ENCODE results near the gene RECQL5.

Gene RECQL5

DNA sequence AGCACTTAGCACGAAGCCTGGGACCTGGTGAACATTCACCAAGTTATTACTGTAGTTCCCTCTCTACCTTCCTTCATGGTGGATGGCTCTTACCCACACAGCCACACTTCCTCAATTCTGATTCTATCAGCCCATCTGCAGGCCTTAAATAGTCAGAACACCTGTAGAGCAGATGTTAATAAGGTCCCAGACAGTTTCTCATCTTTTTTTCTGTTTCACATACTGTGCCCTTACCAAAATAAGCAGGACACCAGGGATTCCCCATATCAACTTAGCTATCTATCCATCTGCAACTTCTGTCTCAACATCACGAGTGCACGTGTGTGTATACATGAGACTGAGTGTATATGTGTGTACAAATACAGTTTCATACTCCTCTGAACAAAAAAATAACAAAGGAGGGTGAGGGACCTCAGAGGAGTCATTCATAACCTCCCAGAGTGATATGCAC lies 2.8 kb downstream of the RECQL5 start:
- Histone ChIP-seq H3K4me3 (ENCODE audit: low read length) (no peak overlapping the region), H3K9ac (ENCODE audit: low read depth, low read length) (no peak overlapping the region), H3K36me3 (ENCODE audit: insufficient read depth, low read depth, low read length) (peaks cover 50% of the 10 kb centered on the region), H3K4me1 (ENCODE audit: insufficient read depth, low read length) (0 out of 2 replicates have a peak, but pooled peaks cover 4% of the 10 kb centered on the region), H3K9me3 (ENCODE audit: insufficient read depth, low read depth, low read length) (no peaks in the 10 kb centered on the region), H3K27me3 (ENCODE audit: insufficient read depth, low read length) (no peaks in the 10 kb centered on the region), H3K27ac (ENCODE audit: low read length) (no peak overlapping the region)

DNA sequence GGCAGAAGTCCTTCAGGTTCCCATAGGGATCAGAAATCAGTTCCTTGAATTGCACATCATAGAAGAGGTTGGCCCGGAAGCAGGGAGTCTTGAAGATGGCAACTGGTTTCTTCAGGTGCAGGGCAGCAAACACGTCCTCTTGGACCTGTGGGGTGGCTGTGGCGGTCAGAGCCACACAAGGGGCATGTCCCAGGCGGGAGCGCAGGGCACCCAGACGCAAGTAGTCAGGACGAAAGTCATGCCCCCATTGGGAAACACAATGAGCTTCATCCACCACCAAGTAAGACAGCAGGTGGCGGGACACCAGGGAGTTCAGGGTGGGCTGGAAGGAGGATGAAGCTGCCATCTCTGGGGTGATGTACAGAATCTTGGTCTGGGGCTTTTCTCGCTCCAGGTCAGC lies 4.4 kb downstream of the RECQL5 start:
- Histone ChIP-seq H3K36me3 (ENCODE audit: insufficient read depth, low read depth, low read length) (peaks cover 46% of the 10 kb centered on the region), H3K27ac (ENCODE audit: low read length) (no peak overlapping the region), H3K27me3 (ENCODE audit: insufficient read depth, low read length) (no peaks in the 10 kb centered on the region), H3K9ac (ENCODE audit: low read depth, low read length) (no peak overlapping the region), H3K4me3 (ENCODE audit: low read length) (no peak overlapping the region), H3K4me1 (ENCODE audit: insufficient read depth, low read length) (no peaks in the 10 kb centered on the region), H3K9me3 (ENCODE audit: insufficient read depth, low read depth, low read length) (no peaks in the 10 kb centered on the region)

DNA sequence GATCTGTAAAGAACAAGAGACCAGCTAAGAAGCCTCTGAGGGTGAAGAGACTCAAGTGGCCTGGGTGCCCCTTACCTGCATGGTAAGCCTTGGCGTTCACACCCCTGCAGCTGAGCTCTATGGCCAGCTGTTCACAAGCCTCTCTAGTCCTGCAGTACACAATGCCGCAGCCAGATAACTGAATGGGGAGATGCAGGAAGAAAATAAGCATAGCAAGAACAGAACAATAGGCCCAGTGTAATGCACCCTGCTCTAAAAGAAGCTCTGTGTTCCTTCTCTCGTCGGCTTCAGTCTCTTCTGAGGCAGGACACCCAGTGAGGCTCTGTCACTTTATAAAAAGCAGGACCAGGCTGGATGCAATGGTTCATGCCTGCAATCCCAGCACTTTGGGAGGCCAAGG lies 5.4 kb downstream of the RECQL5 start:
- H3K9ac ChIP-seq (ENCODE audit: low read depth, low read length): no peak overlapping the region
- H3K4me1 ChIP-seq (ENCODE audit: insufficient read depth, low read length): no peaks in the 10 kb centered on the region
- no peak overlapping the region for H3K4me3 ChIP-seq (ENCODE audit: low read length)
- peaks cover 51% of the 10 kb centered on the region for H3K36me3 ChIP-seq (ENCODE audit: insufficient read depth, low read depth, low read length)
- H3K27me3 ChIP-seq (ENCODE audit: insufficient read depth, low read length): no peaks in the 10 kb centered on the region
- no peaks in the 10 kb centered on the region for H3K9me3 ChIP-seq (ENCODE audit: insufficient read depth, low read depth, low read length)
- H3K27ac ChIP-seq (ENCODE audit: low read length): no peak overlapping the region

- Histone ChIP-seq H3K9me3 (ENCODE audit: insufficient read depth, low read depth, low read length) (no peaks in the 10 kb centered on the region), H3K36me3 (ENCODE audit: insufficient read depth, low read depth, low read length) (peaks cover 49% of the 10 kb centered on the region), H3K4me1 (ENCODE audit: insufficient read depth, low read length) (no peaks in the 10 kb centered on the region), H3K27me3 (ENCODE audit: insufficient read depth, low read length) (no peaks in the 10 kb centered on the region), H3K4me3 (ENCODE audit: low read length) (no peak overlapping the region), H3K9ac (ENCODE audit: low read depth, low read length) (no peak overlapping the region), H3K27ac (ENCODE audit: low read length) (no peak overlapping the region)
Measured at GRCh38 chr17:75658237-75658636, 8.7 kb downstream of the RECQL5 start.

- Histone ChIP-seq H3K36me3 (ENCODE audit: insufficient read depth, low read depth, low read length) (peaks cover 47% of the 10 kb centered on the region), H3K4me1 (ENCODE audit: insufficient read depth, low read length) (no peaks in the 10 kb centered on the region), H3K9me3 (ENCODE audit: insufficient read depth, low read depth, low read length) (no peaks in the 10 kb centered on the region), H3K27ac (ENCODE audit: low read length) (no peak overlapping the region), H3K4me3 (ENCODE audit: low read length) (no peak overlapping the region), H3K27me3 (ENCODE audit: insufficient read depth, low read length) (no peaks in the 10 kb centered on the region), H3K9ac (ENCODE audit: low read depth, low read length) (no peak overlapping the region)
Measured at GRCh38 chr17:75654176-75654575, 12.8 kb downstream of the RECQL5 start.

- Histone ChIP-seq H3K9ac (ENCODE audit: low read depth, low read length) (no peak overlapping the region), H3K4me1 (ENCODE audit: insufficient read depth, low read length) (no peaks in the 10 kb centered on the region), H3K4me3 (ENCODE audit: low read length) (no peak overlapping the region), H3K9me3 (ENCODE audit: insufficient read depth, low read depth, low read length) (no peaks in the 10 kb centered on the region), H3K27me3 (ENCODE audit: insufficient read depth, low read length) (no peaks in the 10 kb centered on the region), H3K36me3 (ENCODE audit: insufficient read depth, low read depth, low read length) (peaks cover 43% of the 10 kb centered on the region), H3K27ac (ENCODE audit: low read length) (no peak overlapping the region)
Measured at GRCh38 chr17:75652934-75653549, 13.9 kb downstream of the RECQL5 start.

DNA sequence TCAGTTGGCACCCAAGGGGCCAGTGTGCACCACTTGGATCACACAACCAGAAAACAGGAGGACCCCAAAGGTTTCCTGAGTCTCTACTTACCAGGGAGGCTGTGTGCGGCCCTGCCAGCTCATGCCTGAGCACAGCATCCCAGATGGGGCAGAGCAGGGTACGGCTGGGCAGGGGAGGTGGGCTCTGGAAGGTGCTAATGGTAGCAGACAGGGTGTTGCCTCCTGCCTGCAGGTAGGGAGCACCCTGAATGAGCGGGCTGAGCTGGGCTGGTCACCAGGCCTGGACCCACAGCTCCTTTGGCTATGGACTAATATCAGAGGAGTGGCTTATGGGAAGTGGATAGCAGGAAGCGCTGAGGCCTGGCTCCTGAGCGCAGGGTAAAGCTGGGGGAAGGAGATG lies 14.6 kb downstream of the RECQL5 start:
- peaks cover 42% of the 10 kb centered on the region for H3K36me3 ChIP-seq (ENCODE audit: insufficient read depth, low read depth, low read length)
- no peak overlapping the region for H3K4me3 ChIP-seq (ENCODE audit: low read length)
- H3K9ac ChIP-seq (ENCODE audit: low read depth, low read length): no peak overlapping the region
- no peaks in the 10 kb centered on the region for H3K27me3 ChIP-seq (ENCODE audit: insufficient read depth, low read length)
- H3K4me1 ChIP-seq (ENCODE audit: insufficient read depth, low read length): no peaks in the 10 kb centered on the region
- H3K9me3 ChIP-seq (ENCODE audit: insufficient read depth, low read depth, low read length): no peaks in the 10 kb centered on the region
- no peak overlapping the region for H3K27ac ChIP-seq (ENCODE audit: low read length)

DNA sequence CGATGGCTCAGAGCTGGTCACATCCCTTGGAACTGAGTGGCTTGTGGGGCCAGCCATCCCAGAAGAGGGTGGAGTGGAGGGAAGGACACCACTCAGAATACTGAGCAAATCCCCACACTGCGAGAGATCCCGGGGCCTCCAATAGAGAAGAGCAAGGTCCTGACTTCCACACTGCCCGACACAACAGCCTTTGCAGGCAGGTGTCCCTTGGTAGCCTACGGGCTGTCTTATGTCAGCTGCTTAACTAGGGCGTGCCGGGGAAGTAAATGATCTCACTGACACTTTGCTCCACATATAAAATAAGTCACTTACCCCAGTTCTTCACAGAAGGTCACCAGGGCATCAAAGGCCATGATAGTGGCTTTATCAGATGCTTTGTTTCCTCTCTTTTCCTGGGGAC lies 16.1 kb downstream of the RECQL5 start:
- no peak overlapping the region for H3K9ac ChIP-seq (ENCODE audit: low read depth, low read length)
- H3K27ac ChIP-seq (ENCODE audit: low read length): no peak overlapping the region
- H3K4me3 ChIP-seq (ENCODE audit: low read length): no peak overlapping the region
- H3K9me3 ChIP-seq (ENCODE audit: insufficient read depth, low read depth, low read length): no peaks in the 10 kb centered on the region
- H3K36me3 ChIP-seq (ENCODE audit: insufficient read depth, low read depth, low read length): peaks cover 37% of the 10 kb centered on the region
- no peaks in the 10 kb centered on the region; the same call in 1 of the 2 replicates for H3K4me1 ChIP-seq (ENCODE audit: insufficient read depth, low read length)
- no peaks in the 10 kb centered on the region for H3K27me3 ChIP-seq (ENCODE audit: insufficient read depth, low read length)

- Histone ChIP-seq H3K9ac (ENCODE audit: low read depth, low read length) (no peak overlapping the region), H3K4me1 (ENCODE audit: insufficient read depth, low read length) (no peaks in the 10 kb centered on the region; the same call in 1 of the 2 replicates), H3K4me3 (ENCODE audit: low read length) (no peak overlapping the region), H3K27me3 (ENCODE audit: insufficient read depth, low read length) (no peaks in the 10 kb centered on the region), H3K27ac (ENCODE audit: low read length) (no peak overlapping the region), H3K36me3 (ENCODE audit: insufficient read depth, low read depth, low read length) (peaks cover 32% of the 10 kb centered on the region), H3K9me3 (ENCODE audit: insufficient read depth, low read depth, low read length) (no peaks in the 10 kb centered on the region)
Measured at GRCh38 chr17:75649687-75650086, 17.3 kb downstream of the RECQL5 start.

DNA sequence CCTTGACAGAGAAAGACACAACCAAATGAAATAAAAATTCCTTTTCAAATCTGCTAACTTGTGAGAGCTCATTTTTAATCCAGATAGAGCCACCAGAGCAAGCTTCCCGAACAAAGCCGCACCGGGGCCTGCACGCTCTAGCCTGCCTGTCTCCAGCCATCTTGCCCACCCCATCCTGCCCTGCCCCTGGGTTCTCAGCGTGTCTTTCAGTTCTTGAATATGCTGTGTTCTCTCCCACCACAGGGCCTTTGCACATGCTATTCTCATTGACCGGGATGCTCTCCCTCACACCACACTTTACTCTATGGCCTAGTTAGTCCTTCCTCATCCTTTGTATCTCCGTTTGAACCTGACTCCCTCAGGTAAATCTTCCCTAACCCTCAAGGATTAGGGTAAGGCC lies 19.0 kb downstream of the RECQL5 start:
- no peak overlapping the region for H3K27ac ChIP-seq (ENCODE audit: low read length)
- no peaks in the 10 kb centered on the region for H3K27me3 ChIP-seq (ENCODE audit: insufficient read depth, low read length)
- no peak overlapping the region for H3K4me3 ChIP-seq (ENCODE audit: low read length)
- H3K9me3 ChIP-seq (ENCODE audit: insufficient read depth, low read depth, low read length): no peaks in the 10 kb centered on the region
- H3K9ac ChIP-seq (ENCODE audit: low read depth, low read length): no peak overlapping the region
- peaks cover 26% of the 10 kb centered on the region for H3K36me3 ChIP-seq (ENCODE audit: insufficient read depth, low read depth, low read length)
- peaks cover 9% of the 10 kb centered on the region for H3K4me1 ChIP-seq (ENCODE audit: insufficient read depth, low read length)

GRCh38 chr17:75647061-75647460 lies 19.9 kb downstream of the RECQL5 start:
- Histone ChIP-seq H3K27me3 (ENCODE audit: insufficient read depth, low read length) (no peaks in the 10 kb centered on the region), H3K4me3 (ENCODE audit: low read length) (no peak overlapping the region), H3K27ac (ENCODE audit: low read length) (no peak overlapping the region), H3K4me1 (ENCODE audit: insufficient read depth, low read length) (peaks cover 14% of the 10 kb centered on the region), H3K9me3 (ENCODE audit: insufficient read depth, low read depth, low read length) (no peaks in the 10 kb centered on the region), H3K9ac (ENCODE audit: low read depth, low read length) (no peak overlapping the region), H3K36me3 (ENCODE audit: insufficient read depth, low read depth, low read length) (peaks cover 23% of the 10 kb centered on the region)

DNA sequence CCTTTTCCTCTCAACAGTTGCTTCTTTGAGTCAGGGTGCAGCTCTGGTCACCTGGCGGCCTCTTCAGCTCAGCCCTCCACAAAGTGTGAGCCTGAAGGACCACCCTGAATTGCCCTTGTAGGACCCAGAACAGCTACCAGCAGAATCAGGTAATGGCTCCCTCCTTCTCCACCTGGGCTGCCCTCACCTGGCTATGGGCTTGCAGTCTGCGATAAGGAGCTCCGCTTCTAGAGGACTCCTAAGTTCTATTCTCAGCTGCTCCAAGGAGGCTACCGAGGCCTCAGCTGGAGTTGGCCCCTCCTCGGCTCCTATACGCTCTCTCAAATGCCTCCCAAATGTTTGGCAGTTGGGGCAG lies 20.3 kb downstream of the RECQL5 start:
- no peak overlapping the region for H3K4me3 ChIP-seq (ENCODE audit: low read length)
- no peak overlapping the region for H3K27ac ChIP-seq (ENCODE audit: low read length)
- no peaks in the 10 kb centered on the region for H3K27me3 ChIP-seq (ENCODE audit: insufficient read depth, low read length)
- peaks cover 21% of the 10 kb centered on the region for H3K36me3 ChIP-seq (ENCODE audit: insufficient read depth, low read depth, low read length)
- H3K9ac ChIP-seq (ENCODE audit: low read depth, low read length): no peak overlapping the region
- no peaks in the 10 kb centered on the region for H3K9me3 ChIP-seq (ENCODE audit: insufficient read depth, low read depth, low read length)
- H3K4me1 ChIP-seq (ENCODE audit: insufficient read depth, low read length): peaks cover 14% of the 10 kb centered on the region
